KOPT-K1 (cell line): ENCODE data around the gene L3HYPDH.
A peak's percentile ranks its signal among the peaks of the same experiment; 100 is the strongest.

Experiments used
- H3K27ac ChIP-seq: fragments of 200-600 bp; sonication (generic); 2 replicates; pipeline ENCODE4 v1.5.1; 2016; ENCODE audit warnings: antibody characterized with exemption, mild to moderate bottlenecking, low read depth, low read length; ENCODE audit not compliant: poor library complexity, severe bottlenecking
- H3K36me3 ChIP-seq: fragments of 200-600 bp; sonication (generic); 2 replicates; pipeline ENCODE4 v1.5.1; 2017; ENCODE audit warnings: antibody characterized with exemption, mild to moderate bottlenecking, low read length, moderate library complexity; ENCODE audit not compliant: insufficient read depth
- H3K9me3 ChIP-seq: fragments of 200-600 bp; sonication (generic); 2 replicates; pipeline ENCODE4 v1.5.1; 2017; ENCODE audit warnings: antibody characterized with exemption, low read length, mild to moderate bottlenecking; ENCODE audit not compliant: insufficient read depth, poor library complexity, severe bottlenecking

The L3HYPDH gene

DNA sequence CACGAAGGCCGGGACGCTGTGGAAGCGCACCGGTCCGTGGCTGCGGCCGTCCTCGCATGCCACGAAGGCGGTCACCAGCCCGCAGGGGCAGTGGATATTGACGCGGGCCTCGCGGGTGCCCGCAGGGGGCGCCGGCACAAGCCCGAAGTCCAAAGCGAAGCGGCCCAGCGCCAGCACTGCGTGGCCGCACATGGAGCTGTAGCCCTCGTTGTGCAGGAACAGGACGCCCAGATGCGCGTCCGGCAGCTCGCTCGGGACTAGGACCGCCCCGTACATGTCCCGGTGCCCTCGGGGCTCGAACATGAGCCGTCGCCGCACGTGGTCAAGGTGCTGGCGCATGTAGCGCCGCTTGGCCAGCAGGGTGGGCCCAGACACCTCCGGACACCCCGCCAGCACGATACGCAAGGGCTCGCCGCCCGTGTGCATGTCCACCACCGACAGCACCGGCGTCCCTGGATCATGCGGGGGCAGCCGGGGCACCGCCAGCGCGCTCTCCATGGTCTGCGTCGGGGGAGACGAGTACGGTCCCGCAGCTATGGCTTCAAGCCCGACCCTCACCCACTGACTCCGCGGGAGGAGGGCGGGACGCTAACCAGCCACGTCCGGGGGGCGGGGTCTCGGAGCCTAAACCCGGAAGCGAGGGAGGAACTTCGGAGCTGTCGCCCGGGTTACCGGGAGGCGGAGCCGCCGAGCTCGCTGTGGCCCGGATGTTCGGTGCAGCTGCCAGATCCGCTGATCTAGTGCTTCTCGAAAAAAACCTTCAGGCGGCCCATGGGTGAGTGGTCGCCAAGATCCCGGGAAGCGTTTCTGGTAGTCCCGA is at the start of gene L3HYPDH, which contains the start of gene JKAMP:
Gene L3HYPDH (minus strand): TSS at position 590 of the 820 bp plus-strand sequence. CDS start 92 bp downstream, at position 498.
Gene JKAMP (plus strand): TSS at position 699 of the 820 bp plus-strand sequence. CDS start 73 bp downstream, at position 772.
- Histone ChIP-seq H3K9me3 (no peaks in the 10 kb centered on the region), H3K36me3 (peaks cover 18% of the 10 kb centered on the region), H3K27ac (peak within 1 kb of the TSS; percentile 82)

DNA sequence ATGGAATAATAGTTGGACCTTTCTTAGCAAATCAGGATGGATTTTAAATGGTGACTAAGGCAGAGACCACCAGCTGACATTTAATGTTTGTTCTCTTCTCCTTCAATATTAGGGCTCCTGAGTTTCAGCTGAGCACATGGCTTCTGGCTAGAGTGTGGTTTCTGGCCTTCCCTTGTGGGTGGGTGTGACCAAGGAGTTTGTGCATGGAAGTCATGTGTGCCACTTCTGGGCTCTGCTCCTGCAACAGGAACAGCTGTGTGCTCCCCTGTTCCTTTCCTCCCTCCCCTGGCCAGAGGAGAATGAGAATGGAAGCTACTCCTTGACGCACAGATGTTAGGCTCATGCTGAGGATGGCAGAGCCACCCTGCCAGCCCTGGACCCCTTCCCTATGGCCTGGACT is 48.2 kb upstream of the L3HYPDH start:
- Histone ChIP-seq H3K36me3 (no peaks in the 10 kb centered on the region), H3K27ac (no peak overlapping the region), H3K9me3 (peaks cover 9% of the 10 kb centered on the region)

DNA sequence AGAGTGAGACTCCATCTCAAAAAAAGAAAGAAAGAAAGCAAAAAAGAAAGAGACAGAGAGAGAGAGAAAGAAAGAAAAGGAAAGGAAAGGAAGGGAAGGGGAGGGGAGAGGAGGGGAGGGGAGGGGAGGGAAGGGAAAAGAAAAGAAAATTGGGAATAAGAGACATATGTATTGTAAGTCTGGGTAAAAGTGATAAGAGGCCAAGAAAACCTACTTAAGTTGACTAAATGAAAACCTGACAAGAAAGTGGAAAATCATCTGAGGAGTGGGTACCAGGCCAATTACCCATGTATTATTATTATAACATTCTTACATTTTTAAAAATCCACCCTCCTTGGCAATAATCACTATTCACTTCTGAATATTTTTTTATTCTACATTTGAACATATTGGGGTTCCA is 46.1 kb upstream of the L3HYPDH start:
- H3K27ac ChIP-seq, result no peak overlapping the region
- H3K9me3 ChIP-seq, result peaks cover 9% of the 10 kb centered on the region
- no peaks in the 10 kb centered on the region for H3K36me3 ChIP-seq

DNA sequence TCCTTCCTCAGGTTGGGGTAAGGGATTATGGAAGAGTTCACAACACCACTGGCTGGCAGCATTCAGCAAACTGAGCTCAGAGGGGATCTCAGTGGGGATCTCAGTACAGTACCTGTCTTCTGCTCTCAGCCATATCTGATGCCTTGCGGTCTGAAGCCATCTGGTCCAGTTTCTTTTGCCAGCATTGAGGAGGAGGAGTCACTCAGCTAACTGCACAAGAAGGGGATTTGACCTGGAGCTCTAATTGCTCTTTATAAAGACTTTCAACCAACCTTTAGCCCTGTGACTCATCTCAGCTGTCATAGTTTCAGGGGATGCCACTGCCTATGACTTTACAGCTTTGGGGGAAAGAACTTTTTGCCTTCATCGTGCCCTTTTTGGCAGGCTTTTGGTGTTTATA is 45.0 kb upstream of the L3HYPDH start:
- no peak overlapping the region for H3K27ac ChIP-seq
- H3K36me3 ChIP-seq, result no peaks in the 10 kb centered on the region
- peaks cover 9% of the 10 kb centered on the region for H3K9me3 ChIP-seq

DNA sequence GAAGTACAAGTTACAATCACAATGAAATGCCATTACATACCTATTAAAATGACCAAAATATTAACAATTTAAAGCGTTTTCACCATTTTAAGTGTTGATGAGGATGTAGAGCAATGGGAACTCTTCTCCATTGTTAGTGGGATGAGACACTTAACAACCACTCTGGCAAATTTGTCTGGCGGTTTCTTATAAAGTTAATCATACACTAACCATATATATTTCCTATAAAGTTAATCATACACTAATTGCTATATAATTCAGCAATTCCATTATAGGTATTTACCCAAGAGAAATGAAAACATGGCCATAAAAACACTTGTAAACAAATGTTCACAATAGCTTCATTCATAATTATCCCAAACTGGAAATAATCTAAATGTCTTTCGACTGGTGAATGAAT is 36.0 kb upstream of the L3HYPDH start:
- Histone ChIP-seq H3K9me3 (no peaks in the 10 kb centered on the region), H3K27ac (no peak overlapping the region), H3K36me3 (no peaks in the 10 kb centered on the region)

DNA sequence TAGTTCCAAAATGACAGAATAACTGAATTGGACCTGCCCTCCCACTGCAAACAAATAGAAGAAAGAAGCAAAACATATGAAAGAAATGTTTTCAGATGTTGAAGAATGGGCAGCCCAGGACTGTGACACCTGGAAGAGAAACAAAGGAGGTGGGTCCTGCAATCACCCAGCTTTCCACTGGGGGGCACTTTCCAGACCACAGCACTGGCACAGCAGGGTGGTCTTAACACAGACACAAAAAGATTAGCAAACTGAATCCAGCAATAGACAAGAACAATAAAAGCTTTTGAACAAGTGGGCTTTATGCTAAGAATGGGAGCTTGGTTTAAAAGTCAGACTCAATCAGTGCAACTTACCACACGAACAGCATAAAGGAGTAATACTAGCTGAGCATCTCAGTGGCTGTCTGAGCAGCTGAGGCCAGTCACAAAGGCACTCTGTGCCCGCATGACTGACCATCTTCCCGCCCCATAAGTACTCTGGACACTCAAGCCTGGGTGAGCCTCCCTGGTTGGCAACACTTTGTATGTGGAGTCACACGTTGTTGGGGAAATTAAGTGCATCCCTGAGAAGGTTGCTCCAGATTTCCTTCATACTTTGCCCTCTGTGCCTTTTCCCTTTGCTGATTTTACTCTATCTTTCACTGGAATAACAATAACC is 27.8 kb upstream of the L3HYPDH start:
- Histone ChIP-seq H3K9me3 (no peaks in the 10 kb centered on the region), H3K27ac (no peak overlapping the region), H3K36me3 (no peaks in the 10 kb centered on the region)

DNA sequence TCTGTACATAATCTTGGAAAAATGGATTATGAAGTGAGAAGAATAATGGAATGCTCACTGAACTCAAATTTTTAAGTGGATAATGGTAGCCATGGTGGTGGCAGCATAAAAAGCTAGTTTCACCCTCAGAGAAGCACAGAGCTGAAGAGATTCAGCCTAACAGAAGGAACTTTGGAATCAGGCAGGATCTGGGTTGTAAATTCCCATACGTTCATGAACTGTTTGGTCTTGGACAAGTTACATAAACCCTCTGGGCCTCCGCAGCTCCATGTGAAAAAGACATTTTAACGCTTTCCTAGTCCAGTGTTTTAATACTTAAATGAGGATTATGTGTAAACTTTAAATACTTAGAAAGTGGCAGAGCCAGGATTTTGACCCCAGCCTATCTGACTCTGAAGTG is 26.8 kb upstream of the L3HYPDH start:
- Histone ChIP-seq H3K36me3 (no peaks in the 10 kb centered on the region), H3K9me3 (no peaks in the 10 kb centered on the region)

DNA sequence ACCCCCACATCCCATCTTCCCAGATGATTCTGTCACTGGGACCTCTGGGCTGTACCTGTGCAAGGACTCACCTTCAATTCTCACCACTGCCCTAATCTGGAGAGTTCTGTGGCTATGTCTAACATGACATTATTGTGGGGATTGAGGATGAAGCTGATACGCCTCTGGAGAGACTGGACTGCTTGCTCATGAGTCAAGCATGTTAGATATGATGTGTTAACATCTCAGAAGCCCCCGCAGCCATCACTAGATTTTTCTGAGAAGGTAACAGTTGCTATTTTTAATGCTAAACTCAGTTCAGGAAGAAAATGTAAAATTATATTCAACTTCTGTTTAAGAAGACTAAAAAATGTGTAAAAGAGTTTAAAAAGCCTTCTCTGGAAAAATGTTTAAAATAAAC is 25.8 kb upstream of the L3HYPDH start:
- H3K9me3 ChIP-seq, result no peaks in the 10 kb centered on the region
- no peak overlapping the region for H3K27ac ChIP-seq
- no peaks in the 10 kb centered on the region for H3K36me3 ChIP-seq

More for the DNA sequence above, 26.8 kb upstream of the L3HYPDH start:
- no peak overlapping the region for H3K27ac ChIP-seq

DNA sequence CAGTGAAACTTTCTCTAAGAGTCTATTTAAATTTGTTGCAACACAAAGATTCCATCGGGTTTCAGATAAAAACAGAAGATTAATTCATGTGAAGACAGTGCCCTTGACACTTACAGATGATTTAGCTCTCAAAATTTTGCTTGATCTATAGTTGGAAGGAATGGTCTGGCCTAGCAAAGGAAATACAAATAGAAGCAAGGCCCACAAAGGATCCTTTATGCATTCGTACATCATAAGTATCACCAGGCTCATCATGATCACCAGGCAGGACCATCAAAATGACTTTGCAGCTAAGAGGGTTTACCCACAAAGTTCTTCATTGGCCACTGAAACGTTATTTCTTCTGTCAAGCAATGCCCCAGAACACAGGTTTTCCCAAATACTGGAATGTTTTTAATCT is 24.9 kb upstream of the L3HYPDH start:
- peaks cover 3% of the 10 kb centered on the region for H3K36me3 ChIP-seq

DNA sequence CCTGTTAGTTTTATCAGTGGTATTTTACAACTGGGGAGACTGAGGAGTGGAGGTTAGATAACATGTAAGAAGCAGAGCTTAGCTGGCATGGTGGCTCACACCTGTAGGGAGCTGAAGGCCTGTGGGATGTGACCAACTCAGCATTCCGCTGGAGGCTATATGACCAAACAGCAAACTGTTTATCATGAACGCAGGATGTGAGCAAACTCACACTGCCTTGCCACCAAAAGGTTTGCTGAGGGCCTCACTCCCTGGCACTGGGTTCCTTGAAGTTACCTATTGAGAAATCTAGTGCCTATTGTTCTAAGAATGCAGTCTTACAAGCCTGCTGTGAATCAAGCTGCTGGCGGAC is 23.5 kb upstream of the L3HYPDH start:
- Histone ChIP-seq H3K9me3 (no peaks in the 10 kb centered on the region), H3K27ac (no peak overlapping the region), H3K36me3 (peaks cover 7% of the 10 kb centered on the region)

More for the DNA sequence above, 24.9 kb upstream of the L3HYPDH start:
- Histone ChIP-seq H3K9me3 (no peaks in the 10 kb centered on the region), H3K27ac (no peak overlapping the region)

DNA sequence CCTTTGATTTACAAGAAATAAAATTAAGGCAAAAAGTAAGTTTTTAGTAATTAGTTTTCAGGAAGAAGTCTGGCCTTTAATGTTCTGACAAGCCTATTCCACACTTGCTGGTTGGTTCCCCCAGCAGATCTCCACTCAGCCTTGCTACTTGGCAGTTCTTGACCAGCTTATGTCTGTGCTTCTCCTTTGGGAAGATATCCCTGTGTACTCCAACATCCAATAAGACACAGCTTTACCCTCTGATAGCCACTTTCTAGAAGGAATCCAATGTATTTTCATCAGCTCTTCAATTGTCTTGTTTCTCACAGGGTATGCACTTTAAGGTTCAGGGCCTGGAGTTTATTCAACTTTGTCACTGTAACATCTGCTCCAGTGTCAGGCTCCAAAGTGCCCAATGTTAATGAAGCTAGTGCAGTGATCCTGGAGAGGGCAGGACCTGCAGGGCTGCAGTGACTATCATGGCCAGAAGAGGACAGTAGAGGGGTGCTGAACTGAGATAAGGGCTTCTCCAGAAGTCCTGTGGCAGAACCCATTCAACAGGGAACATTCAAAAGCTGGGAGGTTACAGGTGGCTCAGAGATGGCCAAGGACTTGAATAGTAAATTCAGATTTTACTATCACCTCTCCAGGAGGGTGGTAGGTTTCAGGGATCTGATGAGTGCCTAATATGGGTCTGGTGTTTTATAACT is 23.0 kb upstream of the L3HYPDH start:
- Histone ChIP-seq H3K27ac (no peak overlapping the region), H3K36me3 (peaks cover 7% of the 10 kb centered on the region), H3K9me3 (no peaks in the 10 kb centered on the region)

DNA sequence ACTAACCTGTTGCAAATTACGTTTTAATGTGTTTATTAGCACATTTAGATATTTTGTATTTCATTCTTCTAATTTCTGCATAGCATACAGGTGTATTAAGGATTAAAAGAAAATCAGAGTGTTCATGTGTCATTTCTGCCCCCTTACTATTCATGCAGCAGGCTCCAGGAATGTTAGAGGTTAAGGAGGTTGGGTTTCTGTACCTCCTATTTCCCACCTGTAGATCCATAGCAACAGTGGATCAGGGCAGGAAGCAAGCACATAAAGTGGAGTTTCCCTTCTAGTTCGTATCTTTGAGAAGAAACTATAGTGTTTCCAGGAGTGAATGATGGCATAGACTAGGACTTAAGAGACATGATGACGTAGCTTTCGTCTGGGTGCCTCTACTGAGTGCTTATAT is 19.0 kb upstream of the L3HYPDH start:
- Histone ChIP-seq H3K27ac (no peak overlapping the region), H3K36me3 (peaks cover 29% of the 10 kb centered on the region), H3K9me3 (no peaks in the 10 kb centered on the region)

DNA sequence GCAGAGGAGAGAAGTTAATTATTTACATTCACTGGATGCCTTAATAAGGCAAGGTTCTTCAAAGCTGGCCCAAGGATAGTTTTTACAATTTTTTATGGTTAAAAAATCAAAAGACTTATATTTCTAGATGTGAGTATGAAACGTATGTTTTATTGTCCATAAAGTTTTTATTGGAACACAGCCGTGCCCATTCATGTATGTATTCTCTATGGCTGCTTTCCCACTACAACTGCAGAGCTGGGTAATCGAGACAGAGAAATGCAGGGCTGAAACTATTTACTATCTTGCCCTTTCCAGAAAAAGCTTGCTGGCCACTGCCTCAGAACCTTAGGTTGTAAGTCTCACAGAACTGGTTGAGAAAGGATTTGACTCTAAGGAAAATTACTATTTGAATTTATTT is 16.5 kb upstream of the L3HYPDH start:
- H3K9me3 ChIP-seq, result no peaks in the 10 kb centered on the region
- peaks cover 52% of the 10 kb centered on the region for H3K36me3 ChIP-seq
- H3K27ac ChIP-seq, result no peak overlapping the region

DNA sequence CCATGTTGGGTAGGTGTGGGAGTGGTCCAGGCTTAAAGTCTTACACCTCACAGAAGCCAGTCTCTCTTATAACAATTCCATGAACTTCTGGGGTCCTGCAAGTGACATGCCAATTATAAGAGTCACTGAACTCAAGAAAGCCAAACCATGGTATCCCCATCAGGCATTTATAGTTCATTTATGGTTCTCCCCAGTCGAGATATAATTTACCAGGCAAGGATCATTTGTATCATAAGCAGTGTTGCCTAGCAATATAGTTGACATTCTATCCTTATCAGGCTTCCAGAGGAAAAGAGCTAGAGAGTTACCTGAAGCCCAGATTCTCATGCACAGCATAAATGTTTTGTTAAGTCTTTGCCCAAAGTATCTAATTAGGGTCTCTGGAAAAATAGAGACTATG is 8.2 kb upstream of the L3HYPDH start:
- no peaks in the 10 kb centered on the region for H3K9me3 ChIP-seq
- H3K36me3 ChIP-seq, result peaks cover 92% of the 10 kb centered on the region
- no peak overlapping the region for H3K27ac ChIP-seq

DNA sequence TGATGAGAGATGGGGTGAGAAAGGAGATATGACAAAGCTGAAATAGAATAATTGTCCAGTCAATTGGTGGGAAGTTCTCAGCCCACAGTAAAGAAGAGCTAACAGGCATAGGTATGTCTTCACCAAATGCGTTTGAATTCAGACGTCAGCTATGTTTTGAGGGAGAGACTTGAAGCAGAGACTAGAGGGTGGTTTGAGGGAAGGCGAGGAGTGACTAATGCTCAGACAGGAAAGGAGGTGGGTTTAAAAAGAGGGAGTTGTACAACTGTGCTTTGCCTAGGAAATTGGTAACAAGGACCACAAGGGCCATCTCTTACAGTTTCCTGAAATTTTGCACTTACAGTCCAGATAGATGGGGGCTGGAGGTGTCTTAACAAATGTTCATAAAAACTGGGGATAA is 6.5 kb upstream of the L3HYPDH start:
- no peaks in the 10 kb centered on the region for H3K9me3 ChIP-seq
- no peak overlapping the region for H3K27ac ChIP-seq
- peaks cover 80% of the 10 kb centered on the region for H3K36me3 ChIP-seq
